GM23338 (cell line): Measurements from ENCODE around the gene VSIR. TPM values are rescaled to one million over a fixed set of nuclear protein-coding genes. Genes with fewer than 3 reads are reported as not detected.

Experiments used
- ATAC-seq: fragments of 200-7000 bp; cut with Tn5 transposase; 3 replicates; pipeline ENCODE4 v1.9.1; 2020
- DNase-seq: peaks from one replicate; pipeline ENCODE4 v3.0.0-alpha.2; 2015; ENCODE audit warnings: low spot score
- H2AFZ ChIP-seq: fragments of 200-600 bp; sonication (generic); 2 replicates; pipeline ENCODE4 v1.8.0; 2016; ENCODE audit warnings: antibody characterized with exemption, mild to moderate bottlenecking, moderate library complexity
- H3F3A ChIP-seq: fragments of 200-600 bp; sonication (generic); replicated peaks from 2 replicates; pipeline ENCODE4 v1.8.0; 2017; ENCODE audit warnings: antibody characterized with exemption, mixed run types, low read depth
- H3K27ac ChIP-seq: fragments of 200-600 bp; sonication (generic); 2 replicates; pipeline ENCODE4 v1.6.1; 2016; ENCODE audit warnings: low read depth
- H3K27me3 ChIP-seq: fragments of 200-600 bp; sonication (generic); 2 replicates; pipeline ENCODE4 v1.8.0; 2016; ENCODE audit warnings: mild to moderate bottlenecking, mixed run types, moderate library complexity; ENCODE audit not compliant: insufficient read depth
- H3K36me3 ChIP-seq: fragments of 200-600 bp; sonication (generic); 2 replicates; pipeline ENCODE4 v1.8.0; 2016; ENCODE audit warnings: mild to moderate bottlenecking; ENCODE audit not compliant: insufficient read depth
- H3K4me1 ChIP-seq: fragments of 200-600 bp; sonication (generic); 2 replicates; pipeline ENCODE4 v1.8.0; 2016; ENCODE audit warnings: mild to moderate bottlenecking, moderate library complexity; ENCODE audit not compliant: insufficient read depth
- H3K4me2 ChIP-seq: fragments of 200-600 bp; sonication (generic); 2 replicates; pipeline ENCODE4 v1.7.1; 2017; ENCODE audit warnings: mixed run types
- H3K4me3 ChIP-seq: fragments of 200-600 bp; sonication (generic); 2 replicates; pipeline ENCODE4 v1.6.1; 2016; ENCODE audit warnings: mixed run types
- H3K79me2 ChIP-seq: fragments of 200-600 bp; sonication (generic); replicated peaks from 2 replicates; pipeline ENCODE4 v1.8.0; 2017; ENCODE audit warnings: mild to moderate bottlenecking; ENCODE audit not compliant: insufficient read depth
- H3K9me2 ChIP-seq: fragments of 200-600 bp; sonication (generic); 2 replicates; pipeline ENCODE4 v1.8.0; 2017; ENCODE audit not compliant: insufficient read depth
- H4K20me1 ChIP-seq: fragments of 200-600 bp; sonication (generic); replicated peaks from 2 replicates; pipeline ENCODE4 v1.8.0; 2017; ENCODE audit warnings: mild to moderate bottlenecking; ENCODE audit not compliant: insufficient read depth
- H3K27ac Mint-ChIP-seq: 2 replicates; pipeline ENCODE4 v1.8.0; 2020; ENCODE audit warnings: inconsistent platforms, mild to moderate bottlenecking, moderate library complexity, mixed read lengths
- H3K27me3 Mint-ChIP-seq: 3 replicates; pipeline ENCODE4 v1.8.0; 2022; ENCODE audit warnings: low read depth, mild to moderate bottlenecking, moderate library complexity, mixed read lengths, inconsistent platforms; ENCODE audit not compliant: insufficient read depth, poor library complexity
- H3K36me3 Mint-ChIP-seq: 3 replicates; pipeline ENCODE4 v1.8.0; 2021; ENCODE audit warnings: low read depth, mild to moderate bottlenecking, inconsistent platforms, moderate library complexity, mixed read lengths
- H3K4me1 Mint-ChIP-seq: 3 replicates; pipeline ENCODE4 v1.8.0; 2020; ENCODE audit warnings: mild to moderate bottlenecking, inconsistent platforms, mixed read lengths
- H3K4me3 Mint-ChIP-seq: 3 replicates; pipeline ENCODE4 v1.8.0; 2021; ENCODE audit warnings: moderate library complexity, mild to moderate bottlenecking, inconsistent platforms, mixed read lengths
- H3K9me3 Mint-ChIP-seq: 3 replicates; pipeline ENCODE4 v1.8.0; 2020; ENCODE audit warnings: moderate library complexity, mild to moderate bottlenecking, inconsistent platforms, mixed read lengths
- CREB1 ChIP-seq: fragments of 250-450 bp; sonication (Bioruptor Pico); IDR thresholded peaks from 2 replicates; pipeline ENCODE4 v1.5.0; 2020; ENCODE audit warnings: low read depth, mild to moderate bottlenecking, moderate library complexity
- CTCF ChIP-seq, 2 experiments: fragments of 200-600 bp in 1 of 2; sonication (generic) in 1 of 2; conservative IDR thresholded peaks; 2 replicates each; pipeline versions ENCODE4 v1.5.1 to v1.6.1; 2016 to 2017; ENCODE audit warnings: antibody characterized with exemption in 2 of 2, low read depth in 2 of 2, mild to moderate bottlenecking in 2 of 2, moderate library complexity in 1 of 2
- ETS1 ChIP-seq: IDR thresholded peaks from 2 replicates; pipeline ENCODE4 v1.6.1; 2016; ENCODE audit warnings: antibody characterized with exemption
- EZH2 ChIP-seq: fragments of 200-600 bp; sonication (generic); IDR thresholded peaks from one replicate; pipeline ENCODE4 v1.8.0; 2017; ENCODE audit warnings: antibody characterized with exemption, mild to moderate bottlenecking, low read depth; ENCODE audit not compliant: unreplicated experiment
- EZH2phosphoT487 ChIP-seq: fragments of 200-600 bp; sonication (generic); IDR thresholded peaks from one replicate; pipeline ENCODE4 v1.8.1; 2018; ENCODE audit warnings: antibody characterized with exemption; ENCODE audit not compliant: unreplicated experiment
- JUNB ChIP-seq: IDR thresholded peaks from one replicate; pipeline ENCODE4 v1.6.1; 2016; ENCODE audit warnings: antibody characterized with exemption; ENCODE audit not compliant: unreplicated experiment
- NANOG ChIP-seq: IDR thresholded peaks from 2 replicates; pipeline ENCODE4 v1.6.1; 2016; ENCODE audit warnings: antibody characterized with exemption, borderline replicate concordance
- POLR2AphosphoS5 ChIP-seq: IDR thresholded peaks from 2 replicates; pipeline ENCODE4 v1.6.1; 2016; ENCODE audit warnings: antibody characterized with exemption, low read depth
- REST ChIP-seq: IDR thresholded peaks from one replicate; pipeline ENCODE4 v1.6.1; 2018; ENCODE audit warnings: antibody characterized with exemption; ENCODE audit not compliant: unreplicated experiment
- STAT1 ChIP-seq: IDR thresholded peaks from one replicate; pipeline ENCODE4 v1.6.1; 2016; ENCODE audit warnings: antibody characterized with exemption; ENCODE audit not compliant: unreplicated experiment
- ZNF114 ChIP-seq: fragments of 250-450 bp; sonication (Bioruptor Pico); IDR thresholded peaks from 2 replicates; pipeline ENCODE4 v1.5.0; 2020; ENCODE audit warnings: mild to moderate bottlenecking, moderate library complexity
- ZNF331 ChIP-seq: fragments of 250-450 bp; sonication (Bioruptor Pico); IDR thresholded peaks from 2 replicates; pipeline ENCODE4 v1.5.0; 2020; ENCODE audit warnings: low read depth, mild to moderate bottlenecking, moderate library complexity
- polyA plus RNA-seq: library from polyadenylated mRNA; unstranded; fragments of >200 nt; fragmentation: Nextera tagmentation; extraction: Ambion mirVana; gene quantifications from 2 replicates; pipeline ENCODE4 v1.2.1, GENCODE V29; 2016
- total RNA-seq: library from RNA; depleted of rRNA; stranded (reverse); fragments of >200 nt; shearing (Covaris generic); gene quantifications from 2 replicates; pipeline ENCODE4 v1.2.3, GENCODE V29; 2014

The VSIR gene
- total and polyA plus RNA-seq, 2 experiments from 2014 or later: 0.10 to 0.74 TPM

GRCh38 chr10:71747551-71748523 lies 25.5 kb downstream of the VSIR start (continued):
- TF ChIP-seq STAT1 (no peak), NANOG (no peak), CREB1 (CRISPR knock-in tag) (no peak), ZNF114 (CRISPR knock-in tag) (no peak), REST (no peak), JUNB (no peak)

GRCh38 chr10:71747039-71747531 lies 26.2 kb downstream of the VSIR start:
- Histone ChIP-seq H2AFZ (no peak overlapping the region), H3K4me3 (no peak overlapping the region), H3K9me2 (no peaks in the 10 kb centered on the region), H3F3A (no peaks in the 10 kb centered on the region), H3K4me2 (no peak overlapping the region), H3K27me3 (no peaks in the 10 kb centered on the region), H4K20me1 (no peaks in the 10 kb centered on the region), H3K4me1 (0 out of 2 replicates have a peak, but pooled peaks cover 5% of the 10 kb centered on the region), H3K36me3 (no peaks in the 10 kb centered on the region), H3K79me2 (no peaks in the 10 kb centered on the region), H3K27ac (no peak overlapping the region)
- Mint-ChIP-seq H3K4me1 (peaks cover 29% of the 10 kb centered on the region), H3K27ac (no peak overlapping the region), H3K36me3 (no peaks in the 10 kb centered on the region; the same call in 2 of the 3 replicates), H3K9me3 (no peaks in the 10 kb centered on the region), H3K4me3 (no peak overlapping the region), H3K27me3 (peaks cover 7% of the 10 kb centered on the region)
- ATAC-seq: no peak
- no peak for DNase-seq
- no peak for TF ChIP-seq ZNF114 (CRISPR knock-in tag)
- TF ChIP-seq EZH2: no peak
- no peak for TF ChIP-seq ETS1
- no peak for TF ChIP-seq POLR2AphosphoS5
- no peak for TF ChIP-seq CTCF (conservative IDR thresholded peaks at IDR 0.05; ENCODE audit: low read depth in 2 of 2)
- TF ChIP-seq STAT1: no peak
- no peak for TF ChIP-seq ZNF331 (CRISPR knock-in tag)
- no peak for TF ChIP-seq EZH2phosphoT487
